HG03097 (cell line): ENCODE measurements around the gene LHFPL3.
"Not testable (repeated sequence)": the region's sequence is repeated elsewhere in the genome, so short reads cannot be mapped to it uniquely, and the experiment has no call there.

Experiments used
- ATAC-seq: cut with Tn5 transposase; IDR thresholded peaks from one replicate; pipeline ENCODE4 v1.9.1; 2021; ENCODE audit not compliant: unreplicated experiment, low FRiP score

Gene LHFPL3

GRCh38 chr7:104923010-104923421 is 594.6 kb downstream of the LHFPL3 start:
- ATAC-seq, result peak; percentile 84

- not testable (repeated sequence) for ATAC-seq
Measured at GRCh38 chr7:104926189-104926588, 597.8 kb downstream of the LHFPL3 start.

GRCh38 chr7:104926601-104927041 is 598.2 kb downstream of the LHFPL3 start:
- ATAC-seq, result no peak

DNA sequence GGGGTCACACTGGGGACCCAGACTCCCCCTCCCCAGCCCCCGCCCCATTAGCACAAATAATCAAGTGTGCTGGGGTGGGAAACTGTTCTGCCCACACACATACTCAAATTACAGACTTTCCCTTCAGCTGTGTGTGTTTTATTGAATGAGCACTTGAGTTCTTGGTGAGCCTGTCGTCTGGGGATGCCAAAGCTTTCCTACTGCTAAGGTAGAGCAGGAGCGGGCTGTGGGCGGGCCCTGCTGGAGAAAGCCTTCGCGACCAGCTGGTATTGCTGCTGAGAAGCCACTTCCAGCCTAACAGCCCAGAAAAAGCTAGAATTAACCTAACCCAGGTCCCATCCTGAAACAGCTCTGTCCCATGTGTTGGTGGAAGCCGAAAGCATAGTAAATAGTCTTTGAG is 598.7 kb downstream of the LHFPL3 start:
- ATAC-seq, result no peak

DNA sequence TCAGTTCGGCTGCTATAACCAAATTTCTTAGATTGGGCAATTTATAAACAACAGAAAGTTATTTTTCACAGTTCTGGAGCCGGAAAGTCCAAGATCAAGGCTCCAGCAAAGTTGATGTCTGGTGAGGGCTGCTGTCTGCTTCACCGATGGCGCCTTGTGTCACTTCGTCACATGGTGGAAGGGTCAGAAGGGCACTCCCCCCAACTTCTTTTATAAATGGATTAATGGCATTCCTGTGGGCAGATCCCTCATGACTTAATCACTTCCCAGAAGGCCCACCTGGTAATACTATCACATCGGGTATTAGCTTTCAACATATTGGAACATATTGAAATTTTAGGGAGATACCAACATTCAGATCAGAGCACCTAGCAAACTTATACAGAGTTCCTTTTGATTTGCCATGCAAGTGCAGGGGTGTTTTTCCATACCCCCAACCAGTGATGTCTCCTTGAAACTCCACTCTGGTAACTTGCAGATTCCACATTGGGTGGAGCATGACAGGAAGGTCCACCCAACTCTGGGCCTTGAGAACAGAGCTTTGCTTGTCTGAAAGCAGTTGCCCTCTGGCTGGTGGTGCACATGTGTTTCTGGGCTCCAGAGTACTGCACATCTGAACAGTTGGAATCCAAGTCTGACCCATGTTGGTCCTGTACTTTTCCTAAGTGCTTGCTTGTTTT is 600.5 kb downstream of the LHFPL3 start:
- ATAC-seq, result no peak

DNA sequence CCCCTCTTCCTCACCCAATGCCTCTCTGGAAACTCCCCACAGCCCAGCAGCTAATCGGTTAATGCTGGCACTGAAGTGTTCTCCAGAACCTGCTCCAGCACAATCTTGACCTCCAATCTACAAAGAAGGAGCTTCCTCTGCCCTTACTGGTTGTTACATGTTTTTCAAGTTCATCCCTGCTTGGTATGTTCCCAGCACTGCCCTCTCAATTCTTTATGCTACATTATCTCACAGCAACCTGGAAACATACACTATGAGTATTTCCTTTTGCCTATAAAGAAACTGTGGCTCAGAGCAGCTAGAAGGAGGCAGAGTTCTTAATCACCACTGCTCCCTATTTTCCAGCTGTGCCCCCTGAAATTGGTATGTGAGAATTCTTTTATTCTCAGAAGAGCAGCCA is 601.5 kb downstream of the LHFPL3 start:
- no peak for ATAC-seq

DNA sequence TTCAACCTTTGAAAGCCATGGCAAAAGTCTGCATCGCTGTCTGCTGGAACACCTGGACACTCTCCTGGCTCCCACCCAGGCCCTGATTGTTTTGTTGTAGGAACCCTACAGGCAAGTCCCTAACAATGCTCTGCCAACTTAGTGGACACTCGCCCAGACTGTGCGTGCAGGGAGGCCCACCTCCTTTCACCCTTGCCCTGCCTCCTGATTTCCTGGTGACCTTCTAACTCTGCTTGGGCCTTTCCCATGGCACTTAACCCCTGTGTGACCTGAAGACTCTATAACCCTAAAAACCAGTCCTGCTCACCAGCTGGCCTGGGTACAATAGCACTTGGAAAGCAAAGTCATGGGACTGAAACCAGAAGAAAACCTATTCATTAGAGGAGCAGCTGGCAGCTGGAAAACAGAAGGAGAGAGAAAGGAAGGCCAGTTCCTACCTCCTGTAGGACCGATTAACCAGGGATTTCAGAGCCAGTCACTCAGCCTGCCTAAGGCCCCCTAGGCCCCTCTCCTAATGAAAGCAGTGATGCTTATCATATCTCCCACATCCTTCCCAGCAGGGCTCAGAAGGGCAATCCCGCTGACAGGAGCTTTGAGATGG is 602.9 kb downstream of the LHFPL3 start:
- ATAC-seq, result no peak

DNA sequence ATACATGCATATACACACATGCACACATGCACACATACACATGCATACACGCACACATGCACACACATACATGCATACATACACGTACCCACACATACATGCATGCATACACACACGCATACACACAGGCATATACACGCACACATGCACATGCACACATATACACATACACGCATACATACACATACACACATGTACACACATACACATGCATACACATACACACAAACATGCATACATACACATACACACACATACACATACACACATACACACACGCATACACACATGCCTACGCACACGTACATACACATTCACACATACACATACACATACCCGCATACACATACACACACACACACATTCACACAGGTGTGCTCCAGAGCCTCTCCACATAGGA is 604.6 kb downstream of the LHFPL3 start:
- no peak for ATAC-seq

DNA sequence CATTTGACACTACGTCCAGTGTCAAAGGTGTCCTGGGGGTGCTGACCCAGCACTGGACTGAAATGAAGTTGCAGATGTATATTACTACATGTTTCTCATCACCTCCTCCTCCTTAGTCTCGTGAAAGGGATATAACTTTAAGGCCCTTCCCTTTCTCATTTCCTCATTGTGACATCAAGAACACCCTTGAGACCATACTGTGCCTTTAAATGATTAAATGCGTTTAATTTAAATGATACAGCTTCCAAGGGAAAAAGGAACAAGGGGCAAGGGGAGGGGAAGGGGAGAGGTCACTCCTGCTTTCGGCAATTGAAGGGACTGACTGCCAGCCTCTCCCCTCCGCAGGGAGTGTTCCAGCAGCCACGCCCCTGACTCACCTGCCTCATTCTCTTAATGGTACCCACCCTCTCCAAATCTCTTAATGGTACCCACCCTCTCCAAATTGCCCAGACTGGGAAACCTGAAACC is 605.2 kb downstream of the LHFPL3 start:
- ATAC-seq, result no peak

GRCh38 chr7:104934665-104935064 is 606.3 kb downstream of the LHFPL3 start:
- ATAC-seq, result no peak

GRCh38 chr7:104935276-104935675 is 606.9 kb downstream of the LHFPL3 start:
- no peak for ATAC-seq

DNA sequence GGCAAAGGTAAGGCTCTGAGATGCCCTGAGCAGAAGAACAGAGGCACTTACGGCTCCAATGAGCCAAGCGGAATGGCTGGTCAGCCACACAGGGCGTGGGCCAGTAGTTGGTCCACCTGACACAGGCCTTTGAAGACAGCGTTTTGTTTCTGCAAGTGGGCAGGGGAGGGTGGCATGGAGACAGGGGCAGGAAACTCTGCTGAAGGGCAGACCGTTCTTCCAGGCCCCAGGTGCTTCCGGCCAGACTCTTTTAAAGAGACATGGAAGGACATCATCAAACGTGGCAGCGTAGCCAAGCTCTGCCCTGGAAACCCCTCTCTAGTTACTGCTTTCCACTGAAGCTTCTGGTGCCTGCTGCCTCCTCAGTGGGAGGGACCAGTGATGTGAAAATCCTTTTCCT is 608.1 kb downstream of the LHFPL3 start:
- no peak for ATAC-seq

- not testable (repeated sequence) for ATAC-seq
Measured at GRCh38 chr7:104937489-104937888, 609.1 kb downstream of the LHFPL3 start.

GRCh38 chr7:104938741-104939390 is 610.5 kb downstream of the LHFPL3 start:
- no peak for ATAC-seq

DNA sequence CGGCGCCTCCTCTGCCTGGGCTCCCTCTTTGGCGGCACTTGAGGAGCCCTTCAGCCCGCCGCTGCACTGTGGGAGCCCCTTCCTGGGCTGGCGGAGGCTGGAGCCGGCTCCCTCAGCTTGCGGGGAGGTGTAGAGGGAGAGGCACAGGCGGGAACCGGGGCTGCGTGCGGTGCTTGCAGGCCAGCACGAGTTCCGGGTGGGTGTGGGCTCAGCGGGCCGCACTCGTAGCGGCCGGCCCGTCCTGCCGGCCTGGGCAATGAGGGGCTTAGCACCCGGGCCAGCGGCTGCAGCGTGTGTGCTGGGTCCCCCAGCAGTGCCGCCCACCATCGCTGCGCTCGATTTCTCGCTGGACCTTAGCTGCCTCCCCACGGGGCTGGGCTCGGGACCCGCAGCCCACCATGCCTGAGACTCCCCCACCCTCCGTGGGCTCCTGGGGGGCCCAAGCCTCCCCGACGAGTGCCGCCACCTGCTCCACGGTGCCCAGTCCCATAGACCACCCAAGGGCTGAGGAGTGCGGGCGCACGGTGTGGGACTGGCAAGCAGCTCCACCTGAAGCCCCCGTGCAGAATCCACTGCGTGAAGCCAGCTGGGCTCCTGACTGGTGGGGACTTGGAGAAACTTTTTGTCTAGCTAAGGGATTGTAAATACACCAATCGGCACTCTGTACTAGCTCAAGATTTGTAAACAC is 611.8 kb downstream of the LHFPL3 start:
- no peak for ATAC-seq

DNA sequence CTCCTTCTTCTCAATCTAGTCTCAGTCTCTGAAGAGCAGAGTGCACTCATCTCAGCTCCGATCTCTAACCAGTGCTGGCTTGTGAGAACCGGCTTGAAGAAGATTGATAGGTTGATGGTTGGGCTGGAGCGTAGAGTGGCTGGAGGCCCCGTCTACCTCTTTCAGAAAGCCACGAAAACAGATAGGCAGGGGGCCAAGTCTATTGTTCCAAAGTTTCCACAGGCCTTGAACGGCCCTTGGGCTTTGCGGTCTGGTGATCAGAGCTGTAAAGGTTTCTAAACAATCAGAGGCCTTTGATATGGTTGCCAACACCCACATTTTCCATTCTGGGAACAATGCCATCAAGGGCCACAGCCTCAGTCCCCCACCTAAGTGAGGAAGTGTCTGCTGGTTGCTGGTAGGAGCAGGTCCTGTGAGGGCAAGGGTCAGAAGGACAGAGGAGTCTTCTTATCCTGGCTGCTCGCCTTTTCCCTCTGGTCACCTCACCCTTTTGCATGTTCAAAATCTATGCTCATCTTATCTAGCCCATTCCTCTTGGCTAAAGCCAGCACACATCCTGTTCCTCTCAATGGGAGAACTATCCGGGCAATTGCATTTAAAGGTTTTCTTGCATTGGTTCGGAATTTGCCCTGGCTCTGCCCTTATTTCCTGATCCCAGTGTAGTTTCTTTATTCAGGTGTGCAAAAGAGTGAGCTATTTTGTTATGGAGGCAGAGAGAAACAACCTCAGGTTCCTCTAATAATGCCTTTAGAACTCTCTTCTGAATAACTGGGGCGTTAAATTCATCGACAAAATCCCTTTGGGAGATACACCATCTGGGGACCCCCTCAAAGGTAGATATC is 615.3 kb downstream of the LHFPL3 start:
- peak; percentile 30 for ATAC-seq

DNA sequence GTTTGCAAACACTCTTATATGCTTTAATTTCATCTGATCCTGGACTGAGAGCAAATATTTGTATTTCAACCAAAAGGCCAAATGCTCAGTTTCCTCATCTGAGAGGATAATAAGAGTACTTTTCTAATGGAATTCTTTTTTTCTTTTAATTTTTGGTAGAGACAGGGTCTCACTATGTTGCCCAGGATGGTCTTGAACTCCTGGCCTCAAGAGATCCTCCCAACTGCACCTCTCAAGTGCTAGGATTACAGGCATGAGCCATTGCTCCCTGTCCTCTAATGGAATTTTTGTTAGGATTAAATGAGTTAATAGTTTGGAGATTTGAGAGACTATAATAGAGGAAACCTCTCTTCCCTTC is 617.2 kb downstream of the LHFPL3 start:
- ATAC-seq, result no peak

DNA sequence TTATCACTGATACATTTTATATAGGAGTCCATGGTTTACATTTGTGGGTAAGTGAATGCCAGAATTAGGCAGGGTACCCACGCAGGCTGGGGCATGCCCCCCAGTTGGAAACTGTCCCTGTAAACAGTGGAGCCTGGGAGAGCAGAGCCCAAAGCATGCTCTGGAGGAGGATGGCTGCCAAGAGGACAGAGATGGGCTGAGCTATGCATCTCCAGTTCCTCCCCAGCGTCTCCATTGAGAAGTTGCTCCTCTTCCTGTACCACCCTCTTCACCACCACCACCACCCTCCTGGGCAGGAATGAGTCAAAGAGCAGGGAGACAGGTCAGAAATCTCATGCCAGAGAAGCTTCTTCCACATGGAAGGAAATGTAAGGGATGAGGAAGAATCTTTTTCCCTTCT is 617.9 kb downstream of the LHFPL3 start:
- ATAC-seq, result no peak

DNA sequence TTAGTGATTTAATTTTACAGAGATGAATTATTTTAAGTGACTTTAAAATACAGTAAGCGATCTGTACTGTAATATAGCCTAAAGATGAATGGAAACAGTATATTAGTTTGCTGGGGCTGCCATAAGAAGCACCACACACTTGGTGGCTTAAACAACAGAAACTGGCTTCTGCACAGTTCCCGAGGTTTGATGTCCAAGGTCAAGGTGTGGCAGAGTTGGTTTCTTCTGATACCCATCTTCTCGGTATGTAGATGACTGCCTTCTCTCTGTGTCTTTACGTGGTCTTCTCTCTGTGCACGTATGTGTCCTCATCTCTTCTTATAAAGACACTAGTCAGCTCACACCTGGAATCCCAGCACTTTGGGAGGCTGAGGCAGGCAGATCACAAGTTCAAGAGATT is 621.6 kb downstream of the LHFPL3 start:
- no peak for ATAC-seq

GRCh38 chr7:104950754-104951153 is 622.4 kb downstream of the LHFPL3 start:
- no peak for ATAC-seq
